GM19438 (cell line): ENCODE data around the gene IGF1R.

Experiments used
- ATAC-seq: cut with Tn5 transposase; IDR thresholded peaks from one replicate; pipeline ENCODE4 v1.9.1; 2021; ENCODE audit warnings: low read depth; ENCODE audit not compliant: unreplicated experiment

Gene IGF1R

DNA sequence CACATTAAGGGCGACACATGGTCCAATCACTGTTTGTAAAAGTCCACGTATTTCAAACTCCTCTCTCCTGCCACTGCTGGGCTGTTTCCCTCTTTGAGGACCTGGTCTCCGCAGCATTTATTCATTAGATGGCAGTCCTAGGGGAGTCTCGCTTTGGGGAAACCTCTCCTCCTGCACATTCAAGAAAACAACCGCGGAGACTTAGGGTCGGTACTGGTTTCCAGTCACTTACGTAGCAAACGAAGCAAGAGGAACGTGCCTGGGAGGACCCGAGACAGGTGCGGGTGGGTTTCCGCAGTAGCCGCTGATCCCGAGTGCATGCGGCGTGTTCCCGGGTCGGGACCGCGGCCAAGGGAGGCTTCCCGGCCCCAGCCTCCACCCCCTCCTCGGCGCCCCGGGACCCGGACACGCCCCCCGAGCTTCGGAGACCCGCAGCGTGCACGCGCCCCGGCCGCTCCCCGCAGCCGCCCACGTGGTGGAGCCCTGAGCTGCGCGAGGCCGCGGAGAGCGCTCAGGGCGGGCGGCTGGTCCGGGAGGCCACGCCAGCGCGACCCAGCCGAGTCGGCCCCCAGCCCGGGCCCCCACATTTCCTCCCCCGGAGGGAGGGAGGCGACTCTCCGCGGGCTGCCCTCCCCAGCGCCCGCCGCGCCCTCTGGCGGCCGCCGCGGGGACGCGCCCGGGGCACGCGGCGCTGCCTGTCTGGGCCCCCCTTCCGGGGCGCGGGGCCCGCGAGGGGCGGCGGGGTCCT, 1.1 kb upstream of the IGF1R start:
- peak; percentile 53 for ATAC-seq

DNA sequence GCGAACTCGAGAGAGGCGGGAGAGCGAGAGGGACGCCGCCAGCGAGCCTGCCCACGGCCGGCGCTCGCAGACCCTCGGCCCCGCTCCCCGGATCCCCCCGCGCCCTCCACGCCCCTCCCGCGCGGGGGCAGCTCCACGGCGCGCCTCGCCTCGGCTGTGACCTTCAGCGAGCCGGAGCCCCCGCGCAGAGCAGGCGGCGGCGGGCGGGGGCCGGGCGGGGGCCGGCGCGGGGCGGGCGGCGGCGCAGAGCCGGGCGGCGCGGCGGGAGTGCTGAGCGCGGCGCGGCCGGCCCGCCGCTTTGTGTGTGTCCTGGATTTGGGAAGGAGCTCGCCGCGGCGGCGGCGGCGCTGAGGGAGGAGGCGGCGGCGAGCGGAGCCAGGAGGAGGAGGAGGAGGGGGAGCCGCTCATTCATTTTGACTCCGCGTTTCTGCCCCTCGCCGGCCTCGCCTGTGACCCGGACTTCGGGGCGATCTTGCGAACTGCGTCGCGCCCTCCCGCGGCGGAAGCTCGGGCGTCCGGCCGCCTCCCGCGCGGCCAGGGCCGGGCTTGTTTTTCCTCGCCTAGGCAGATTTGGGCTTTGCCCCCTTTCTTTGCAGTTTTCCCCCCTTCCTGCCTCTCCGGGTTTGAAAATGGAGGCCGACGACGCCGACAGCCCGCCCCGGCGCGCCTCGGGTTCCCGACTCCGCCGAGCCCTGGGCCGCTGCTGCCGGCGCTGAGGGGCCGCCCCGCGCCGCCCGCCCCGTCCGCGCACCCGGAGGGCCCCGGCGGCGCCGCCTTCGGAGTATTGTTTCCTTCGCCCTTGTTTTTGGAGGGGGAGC, 524 bp downstream of the IGF1R start:
- ATAC-seq = peak; percentile 21

DNA sequence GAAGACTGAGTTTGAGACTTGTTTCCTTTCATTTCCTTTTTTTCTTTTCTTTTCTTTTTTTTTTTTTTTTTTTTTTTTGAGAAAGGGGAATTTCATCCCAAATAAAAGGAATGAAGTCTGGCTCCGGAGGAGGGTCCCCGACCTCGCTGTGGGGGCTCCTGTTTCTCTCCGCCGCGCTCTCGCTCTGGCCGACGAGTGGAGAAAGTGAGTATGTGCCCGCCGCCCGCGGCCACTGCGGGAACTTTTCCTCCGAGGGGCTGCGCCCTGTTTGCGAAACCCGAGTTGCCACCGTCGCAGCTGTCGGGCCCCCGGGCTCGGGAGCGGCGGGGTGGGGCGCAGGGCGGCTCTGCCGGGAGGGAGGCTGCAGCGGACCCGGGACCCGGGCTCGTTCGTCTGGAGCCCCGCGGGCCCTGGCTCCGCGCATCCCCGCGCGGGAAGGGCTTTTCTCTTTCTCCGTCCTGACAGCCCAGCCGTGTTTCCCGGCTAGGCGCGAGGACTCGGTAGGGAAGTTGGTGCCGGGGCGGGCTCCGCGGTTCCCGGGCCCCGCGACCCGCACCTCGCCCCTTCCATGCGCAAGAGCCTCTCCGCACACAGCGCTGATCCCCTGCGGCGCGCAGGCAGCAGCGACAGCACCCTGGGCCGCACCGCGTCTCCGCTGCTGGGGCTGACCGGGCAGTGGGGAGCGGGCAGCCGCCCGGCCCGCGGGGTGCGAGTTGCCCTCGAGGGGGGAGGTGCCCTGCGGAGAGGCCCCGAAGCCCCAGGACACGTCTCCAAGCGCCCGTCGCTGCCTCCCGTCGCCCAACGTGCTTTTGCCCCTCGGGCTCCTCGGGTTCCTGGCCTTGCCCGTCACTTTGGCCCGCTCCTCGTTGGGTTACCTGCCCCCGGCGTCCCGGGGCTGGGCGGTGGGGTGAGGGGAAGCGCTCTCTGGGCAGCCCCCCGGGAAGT, 1.4 kb downstream of the IGF1R start:
- no peak for ATAC-seq

DNA sequence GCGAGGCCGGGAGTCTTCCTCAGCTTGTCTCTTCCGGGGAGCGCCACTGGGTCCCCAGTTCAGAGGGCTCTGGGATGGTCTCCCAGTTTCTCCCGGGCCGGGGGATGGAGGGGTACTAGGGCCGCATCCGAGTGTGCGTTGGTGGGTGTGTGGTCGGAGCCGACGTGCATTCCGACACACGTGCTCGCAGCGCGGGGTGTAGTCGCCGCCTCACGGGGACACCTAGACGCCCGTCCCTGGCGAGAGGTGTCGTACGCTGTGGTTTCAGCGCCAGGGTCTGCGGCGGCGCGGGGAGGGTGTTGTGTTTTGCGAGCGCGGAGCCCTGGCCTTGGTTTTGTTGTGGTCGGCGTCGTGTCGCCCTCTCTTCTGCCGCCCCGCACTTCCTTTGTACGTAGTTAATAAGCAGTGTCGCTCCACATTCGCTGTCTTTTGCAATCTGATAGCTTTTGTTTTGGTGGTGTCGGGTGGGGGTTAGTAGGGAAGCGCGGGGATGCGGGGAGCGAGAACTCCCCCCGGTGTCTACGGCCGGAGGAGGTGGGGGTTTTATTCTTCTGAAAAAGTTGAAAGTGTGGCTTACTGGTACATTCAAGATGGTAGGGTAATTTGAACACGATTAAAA, 2.2 kb downstream of the IGF1R start:
- no peak for ATAC-seq

DNA sequence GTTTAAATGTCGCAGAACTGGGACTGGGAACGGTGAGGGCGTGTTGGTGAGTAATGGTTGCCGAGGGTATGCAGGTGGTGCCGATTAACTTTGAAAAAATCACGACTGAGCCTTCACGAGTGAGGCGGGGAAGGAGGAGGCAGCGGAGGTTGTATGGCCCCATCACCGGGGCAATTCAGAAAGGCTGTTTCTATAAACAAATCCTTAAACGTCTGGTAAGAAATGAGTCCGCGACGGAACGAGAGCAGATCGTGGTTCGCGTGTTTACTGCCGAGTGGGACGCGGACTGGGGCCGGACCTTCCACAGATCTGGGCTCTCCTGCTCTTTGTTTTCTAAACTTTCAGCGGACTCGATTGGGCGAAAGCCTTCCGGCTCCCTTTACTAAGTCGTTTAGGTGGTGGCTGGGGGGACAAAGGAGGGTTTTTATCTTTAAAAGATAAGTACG, 2.7 kb downstream of the IGF1R start:
- ATAC-seq = no peak

DNA sequence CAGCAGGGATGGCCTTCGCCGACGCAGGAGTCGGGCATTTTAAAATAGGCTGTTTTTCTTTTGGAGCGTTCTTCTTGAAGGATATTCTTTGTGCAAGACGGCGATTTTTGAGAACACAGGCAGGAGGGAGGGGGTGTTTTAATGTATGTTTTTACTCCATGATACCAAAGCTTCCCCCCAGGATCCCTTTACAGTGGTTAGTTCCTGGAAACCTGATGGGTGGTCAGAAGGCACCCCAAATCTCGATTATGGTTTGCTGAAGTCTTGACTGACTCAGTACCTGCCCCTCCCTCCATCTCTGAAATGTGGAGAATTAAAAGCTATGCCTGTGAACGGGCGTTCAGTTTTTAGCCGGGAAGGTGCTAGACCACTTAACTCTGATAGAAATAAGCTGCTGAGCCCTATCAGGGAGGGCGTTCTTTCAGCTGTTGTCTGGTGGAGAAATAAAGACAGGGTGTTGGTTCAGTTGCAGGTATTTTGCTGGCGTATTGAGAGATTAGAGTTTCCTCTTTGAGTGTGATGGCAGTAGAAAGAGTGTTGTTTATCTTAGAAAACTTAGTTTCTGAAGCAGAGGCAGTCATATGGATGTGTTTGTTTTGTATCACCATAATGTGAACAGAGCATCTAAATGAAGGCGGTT, 3.4 kb downstream of the IGF1R start:
- ATAC-seq = no peak

DNA sequence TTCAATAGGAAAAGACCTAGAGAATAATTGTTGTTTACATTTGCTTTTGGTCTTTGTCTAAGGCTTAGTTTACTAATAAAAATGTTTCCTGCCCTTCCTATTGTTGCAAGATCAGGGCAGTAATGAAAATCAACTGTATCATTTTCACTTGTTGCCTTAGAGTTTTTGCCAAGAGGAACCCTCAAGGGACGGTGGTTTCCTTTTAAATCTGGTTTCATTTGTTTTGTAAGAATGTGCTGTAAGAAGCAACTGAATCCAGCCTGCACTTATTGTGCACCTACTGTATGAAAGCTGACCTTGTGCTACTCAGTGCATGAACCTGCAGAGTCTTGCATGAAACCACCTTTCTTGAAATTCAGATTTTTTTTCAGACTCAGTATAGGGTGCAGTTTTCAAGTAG, 5.3 kb downstream of the IGF1R start:
- ATAC-seq = no peak

DNA sequence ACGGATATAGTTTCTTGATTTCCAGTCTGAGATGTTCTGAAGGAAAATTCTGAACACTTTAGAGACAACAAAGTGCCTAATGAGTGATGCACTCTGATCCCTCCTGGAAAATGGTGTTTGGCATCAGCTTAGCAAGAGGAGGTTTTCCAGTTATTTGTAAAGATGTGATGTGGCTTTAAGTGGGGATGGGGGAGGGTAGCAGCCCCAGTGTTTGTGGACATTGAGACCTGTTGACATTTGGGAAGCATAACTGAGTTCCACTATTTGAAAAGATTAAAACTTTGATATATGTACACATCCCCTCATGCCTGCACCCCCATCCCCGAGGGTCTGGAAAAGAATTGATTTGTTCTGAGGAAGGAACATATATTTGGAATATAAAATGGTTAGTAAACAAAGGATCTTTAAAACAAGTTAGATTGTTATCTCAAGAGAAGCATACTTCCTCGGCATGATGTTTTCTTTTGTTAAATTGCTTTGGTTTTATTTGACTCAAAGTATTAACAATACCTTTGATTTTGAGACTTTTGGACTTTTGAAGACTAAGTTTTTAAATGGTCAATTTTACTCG, 6.5 kb downstream of the IGF1R start:
- ATAC-seq = no peak

DNA sequence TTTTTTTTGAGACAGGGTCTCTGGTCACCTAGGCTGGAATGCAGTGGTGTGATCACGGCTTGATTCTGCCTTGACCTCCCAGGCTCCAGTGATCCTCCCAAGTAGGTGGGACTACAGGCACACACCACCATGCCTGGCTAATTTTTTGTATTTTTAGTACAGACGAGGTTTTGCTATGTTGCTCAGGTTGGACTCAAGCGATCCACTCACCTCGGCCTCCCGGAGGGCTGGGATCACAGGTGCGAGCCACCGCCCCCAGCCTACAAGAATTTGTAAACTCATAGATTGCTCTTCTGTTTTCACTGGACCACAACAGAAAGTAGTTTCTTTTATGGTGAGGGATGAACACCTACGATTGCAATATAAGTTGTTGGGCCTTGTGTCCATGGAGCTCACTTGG, 7.4 kb downstream of the IGF1R start:
- ATAC-seq = no peak

DNA sequence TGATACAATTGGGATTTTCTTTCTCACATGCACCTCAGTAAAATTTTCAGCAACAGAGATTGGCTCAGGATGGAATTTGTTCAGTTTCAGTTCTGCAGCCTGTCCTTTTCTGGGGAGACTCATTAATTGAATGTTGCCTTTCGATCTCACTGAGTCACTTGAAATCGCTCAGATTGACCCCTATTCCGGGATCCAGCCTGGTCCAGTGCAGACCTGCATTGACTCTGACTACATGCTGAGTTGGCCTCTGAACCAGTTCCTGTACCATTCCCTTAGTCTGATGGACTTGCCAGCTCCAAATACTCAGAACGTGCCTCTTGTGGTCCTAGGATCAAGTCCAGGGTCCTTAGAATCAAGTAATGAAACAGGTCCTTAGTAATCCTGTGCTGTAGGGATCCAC, 9.4 kb downstream of the IGF1R start:
- ATAC-seq = no peak

DNA sequence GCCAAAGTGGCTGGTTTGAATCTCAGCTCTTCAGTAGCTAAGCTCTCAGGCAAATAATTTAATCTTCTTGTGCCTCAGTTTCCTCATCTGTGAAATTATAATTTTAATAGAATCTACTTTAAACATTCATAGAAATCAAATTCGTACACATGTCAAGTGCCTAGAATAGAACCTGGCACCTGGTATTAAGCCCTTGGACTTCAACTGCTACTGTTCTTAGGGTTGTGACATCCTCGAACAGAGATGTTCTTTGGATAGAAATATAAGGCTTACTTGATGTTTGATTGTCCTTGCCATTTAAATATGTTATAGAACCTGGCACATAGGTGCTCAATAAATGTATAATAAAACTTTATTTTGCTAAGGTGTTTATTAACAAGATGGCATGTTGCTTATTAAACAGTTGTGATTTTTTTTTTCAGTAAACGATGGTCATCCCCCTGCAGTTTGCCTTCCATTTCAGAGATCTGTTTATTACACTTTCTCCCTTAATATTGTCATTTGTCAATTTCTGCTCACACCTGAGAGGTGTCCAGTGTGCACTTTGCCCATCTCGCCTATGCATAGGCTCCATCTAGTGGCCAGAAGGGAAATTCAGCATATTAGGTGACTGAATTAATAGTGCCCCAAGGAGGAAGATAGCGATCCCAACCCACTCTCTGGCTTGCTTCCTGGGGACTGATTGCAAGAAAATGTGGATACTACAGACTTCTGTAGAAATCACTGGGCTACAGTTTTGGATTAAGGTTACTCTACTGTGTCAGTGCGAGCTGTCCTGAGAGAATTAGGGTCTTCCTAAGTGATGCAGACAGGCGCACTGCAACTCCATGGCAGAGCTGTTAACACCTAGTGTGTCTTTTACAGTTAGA, 10.7 kb downstream of the IGF1R start:
- no peak for ATAC-seq

DNA sequence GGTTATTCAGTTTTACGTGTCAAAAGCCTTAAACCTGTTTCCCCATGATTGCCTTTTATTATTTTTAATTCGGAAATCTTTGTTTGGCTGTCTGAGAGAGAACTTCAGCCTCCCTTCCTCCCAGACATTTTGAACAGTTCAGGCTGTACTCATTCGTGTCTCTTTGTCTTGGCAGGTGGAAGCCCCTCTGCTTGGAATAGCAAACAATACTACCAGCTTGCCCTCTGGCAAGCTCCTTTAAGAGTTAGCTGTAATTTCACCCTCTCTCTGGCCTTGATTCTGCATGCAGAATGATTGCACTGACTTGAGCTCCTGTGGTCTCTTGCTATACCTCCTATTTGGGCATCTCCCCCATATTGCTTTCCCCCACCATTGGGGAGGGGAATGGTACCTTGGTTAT, 11.7 kb downstream of the IGF1R start:
- ATAC-seq = no peak

DNA sequence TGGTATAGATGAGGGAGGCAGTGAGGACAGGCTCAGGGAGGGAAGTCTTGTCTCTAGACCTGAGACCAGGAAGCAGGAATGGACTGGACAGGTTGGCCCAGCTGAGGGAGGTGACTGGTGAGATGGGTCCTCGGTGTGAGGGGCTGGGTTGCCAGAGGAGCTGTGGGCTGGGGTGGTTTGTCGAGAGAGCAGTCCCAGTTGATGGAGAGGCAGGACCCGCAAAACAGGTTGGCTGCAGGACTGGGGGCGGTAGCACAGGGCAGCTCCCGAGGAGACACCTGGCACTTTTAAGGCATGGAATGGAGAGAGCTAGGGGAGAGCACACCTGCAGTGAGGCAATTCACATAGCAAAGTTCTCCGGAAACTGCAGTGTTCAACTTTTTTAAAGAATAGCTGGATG, 14.7 kb downstream of the IGF1R start:
- ATAC-seq = no peak

DNA sequence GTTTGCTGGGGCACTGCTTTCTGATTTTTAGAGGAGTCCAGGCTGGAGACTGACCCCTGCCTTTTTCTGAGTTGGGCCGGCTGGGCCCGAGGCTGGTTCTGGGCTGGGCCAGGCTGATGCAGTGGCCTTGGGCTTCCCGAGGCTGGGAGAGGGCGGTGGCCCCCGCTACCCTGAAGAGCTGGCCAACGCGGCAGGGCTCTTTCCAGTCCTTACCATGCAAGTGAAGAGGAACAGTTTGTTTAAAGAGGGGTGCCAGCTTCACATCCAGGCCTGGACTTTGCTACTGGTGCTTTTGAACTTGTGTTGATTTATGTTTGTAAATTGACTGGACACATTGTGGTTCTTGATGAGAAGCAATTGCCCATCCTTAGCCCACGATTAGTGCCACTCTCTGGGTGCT, 15.3 kb downstream of the IGF1R start:
- no peak for ATAC-seq

DNA sequence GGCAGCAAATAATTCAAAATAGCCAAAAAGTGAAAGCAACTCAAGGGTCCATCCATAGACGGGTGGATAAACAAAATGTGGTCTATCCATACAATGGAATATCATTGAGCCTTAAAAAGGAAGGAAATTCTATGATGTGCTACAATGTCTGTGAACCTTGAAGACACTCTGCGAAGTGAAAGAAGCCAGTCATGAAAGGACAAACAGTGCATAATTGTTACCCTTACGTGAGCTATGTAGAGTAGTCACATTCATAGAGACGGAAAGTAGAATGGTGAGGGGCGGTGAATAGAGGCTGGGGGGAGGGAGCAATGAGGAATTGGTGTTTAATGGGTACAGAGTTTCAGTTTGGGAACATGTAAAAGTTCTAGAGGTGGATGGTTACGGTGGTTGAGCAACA, 18.1 kb downstream of the IGF1R start:
- ATAC-seq = no peak

DNA sequence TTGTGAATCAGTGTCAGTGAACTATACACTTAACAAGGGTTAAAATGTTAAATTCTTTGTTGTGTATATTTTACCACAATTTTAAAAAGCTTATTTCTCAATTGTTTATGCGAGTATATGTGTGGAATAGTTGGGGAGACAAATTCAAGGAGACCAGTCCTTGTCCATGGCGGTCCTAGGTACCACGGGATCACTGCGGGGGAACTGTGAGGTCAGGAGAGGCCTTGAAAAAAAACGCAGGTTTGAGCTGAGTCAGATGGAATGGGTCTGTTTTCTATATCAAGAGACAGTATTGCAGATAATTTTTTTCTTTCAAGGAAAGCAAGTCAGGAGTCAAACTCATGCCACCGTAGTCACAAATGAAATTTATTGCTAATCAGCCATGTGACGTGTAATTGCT, 18.5 kb downstream of the IGF1R start:
- no peak for ATAC-seq

DNA sequence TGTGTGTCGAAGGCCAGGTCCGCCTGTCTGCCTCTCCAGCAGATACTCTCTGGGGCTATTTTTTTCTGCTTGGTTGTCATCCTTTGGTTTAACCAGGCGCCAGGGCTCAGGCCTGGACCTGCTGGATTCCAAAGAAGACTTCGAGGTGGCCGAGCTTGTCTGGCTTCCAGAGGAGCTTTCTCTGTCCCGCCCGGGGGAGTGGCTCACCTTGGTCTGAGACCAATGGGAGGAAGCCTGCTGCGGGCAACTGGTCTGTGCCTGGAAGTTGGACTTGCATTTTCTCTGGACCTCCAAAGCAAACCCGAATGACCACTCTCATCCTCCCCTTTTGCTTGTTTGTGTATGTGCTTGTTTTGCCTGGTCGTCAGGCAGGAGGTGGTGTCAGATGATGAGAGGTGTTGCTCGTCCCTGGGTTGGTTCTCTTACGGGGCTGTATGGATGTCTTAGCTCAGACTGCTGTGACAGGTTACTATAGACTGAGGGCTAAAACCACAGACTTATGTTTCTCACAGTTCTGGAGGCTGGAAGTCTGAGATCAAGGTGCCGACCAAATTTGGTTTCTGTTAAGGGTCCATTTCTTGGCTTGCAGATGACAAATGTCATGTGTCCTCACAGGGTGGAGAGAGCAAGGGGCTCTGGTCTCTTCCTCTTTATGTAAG, 19.3 kb downstream of the IGF1R start:
- ATAC-seq = no peak

DNA sequence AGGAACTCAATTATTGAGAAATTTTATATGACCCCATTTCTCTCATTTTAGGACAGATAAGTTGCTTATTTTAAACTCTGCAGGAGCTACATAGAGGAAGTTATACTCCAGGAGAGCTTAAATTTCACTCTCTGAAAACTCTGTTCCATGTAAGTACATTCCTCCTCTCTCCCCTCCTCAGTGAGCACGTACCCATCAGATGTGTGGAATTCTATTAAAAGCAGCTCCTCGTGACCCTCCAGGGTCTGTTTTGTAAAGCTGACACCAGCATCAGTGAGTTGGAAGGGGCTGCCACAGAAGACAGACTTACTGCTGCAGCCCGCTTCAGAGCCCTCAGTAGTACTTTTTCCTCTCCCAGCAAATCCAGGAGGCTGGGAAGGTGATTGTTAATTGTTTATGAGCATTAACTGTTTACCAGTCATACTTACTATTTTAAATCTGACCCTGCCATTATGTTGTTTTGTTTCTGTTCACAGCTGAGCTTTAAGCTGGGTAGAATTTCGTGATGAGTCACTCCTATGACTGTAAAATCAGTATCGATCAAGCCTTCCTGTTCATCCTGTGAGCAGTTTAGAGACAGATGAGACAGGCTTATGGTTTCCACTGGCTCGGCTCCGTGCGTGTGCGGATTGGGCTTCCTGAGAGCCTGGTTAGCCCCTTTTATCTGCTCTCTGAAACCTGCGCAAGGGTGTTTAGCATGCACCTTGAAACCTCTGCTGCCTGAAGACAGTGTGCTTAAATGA, 20.4 kb downstream of the IGF1R start:
- ATAC-seq = no peak
